H1 (cell line): ENCODE data around the gene FOXP4.

Source experiments
- CHD2 ChIP-seq: IDR thresholded peaks from 2 replicates; pipeline ENCODE4 v1.6.1; 2012; ENCODE audit warnings: low read length, improper control_type of control experiment
- CTCF ChIP-seq, 3 experiments: IDR thresholded peaks; 1 replicate in 2 of 3; 2 replicates in 1 of 3; pipeline versions ENCODE4 v1.5.1 to v1.6.1; 2011; ENCODE audit warnings: low read length in 3 of 3, mild to moderate bottlenecking in 3 of 3, inconsistent platforms in 2 of 3, low read depth in 1 of 3, moderate library complexity in 1 of 3; ENCODE audit not compliant: insufficient read depth in 1 of 3; ENCODE audit errors: control extremely low read depth in 1 of 3
- EP300 ChIP-seq, 2 experiments: IDR thresholded peaks; 1 replicate in 1 of 2; 2 replicates in 1 of 2; pipeline ENCODE4 v1.6.1; 2011 to 2012; ENCODE audit warnings: low read depth in 2 of 2, low read length in 2 of 2, mild to moderate bottlenecking in 2 of 2, borderline replicate concordance in 1 of 2, inconsistent platforms in 1 of 2, moderate library complexity in 1 of 2
- EZH2 ChIP-seq: fragments of 200-600 bp; sonication (generic); IDR thresholded peaks from 2 replicates; pipeline ENCODE4 v1.7.1; 2012; ENCODE audit warnings: low read depth, mild to moderate bottlenecking, moderate library complexity, low read length, inconsistent platforms; ENCODE audit not compliant: severe bottlenecking
- GABPA ChIP-seq: IDR thresholded peaks from 2 replicates; pipeline ENCODE4 v1.6.1; 2011; ENCODE audit warnings: mild to moderate bottlenecking, low read length, moderate library complexity, borderline replicate concordance; ENCODE audit not compliant: insufficient read depth
- JUND ChIP-seq: IDR thresholded peaks from 2 replicates; pipeline ENCODE4 v1.6.1; 2011; ENCODE audit warnings: mild to moderate bottlenecking, improper control_type of control experiment, low read length
- MAX ChIP-seq: IDR thresholded peaks from 2 replicates; pipeline ENCODE4 v1.6.1; 2012; ENCODE audit warnings: inconsistent platforms
- PHF8 ChIP-seq: fragments of 200-600 bp; sonication (generic); conservative IDR thresholded peaks from 2 replicates; pipeline ENCODE4 v1.7.1; 2012; ENCODE audit warnings: low read depth, mild to moderate bottlenecking, inconsistent platforms, low read length, moderate library complexity
- POLR2A ChIP-seq, 2 experiments: IDR thresholded peaks; 1 replicate in 1 of 2; 2 replicates in 1 of 2; pipeline ENCODE4 v1.6.1; 2011; ENCODE audit warnings: low read depth in 2 of 2, low read length in 2 of 2, mild to moderate bottlenecking in 2 of 2; ENCODE audit errors: control extremely low read depth in 1 of 2
- POLR2AphosphoS5 ChIP-seq: IDR thresholded peaks from 2 replicates; pipeline ENCODE4 v1.6.1; 2011; ENCODE audit warnings: low read depth, low read length
- RFX5 ChIP-seq: IDR thresholded peaks from 2 replicates; pipeline ENCODE4 v1.6.1; 2011; ENCODE audit warnings: low read depth, low read length, improper control_type of control experiment, borderline replicate concordance
- TBP ChIP-seq: IDR thresholded peaks from 2 replicates; pipeline ENCODE4 v1.6.1; 2011; ENCODE audit warnings: low read depth, low read length, improper control_type of control experiment
- USF2 ChIP-seq: IDR thresholded peaks from 2 replicates; pipeline ENCODE4 v1.6.1; 2011; ENCODE audit warnings: low read length, improper control_type of control experiment
- YY1 ChIP-seq: IDR thresholded peaks from 2 replicates; pipeline ENCODE4 v1.6.1; 2011; ENCODE audit warnings: low read depth, mild to moderate bottlenecking, low read length

GRCh38 chr6:41528409-41528963 is 17.7 kb upstream of the FOXP4 start:
- TF ChIP-seq EP300 (IDR thresholded peaks at IDR 0.05; ENCODE audit: borderline replicate concordance in 1 of 2, low read depth in 2 of 2, low read length in 2 of 2): no peak
- no peak for TF ChIP-seq POLR2A (IDR thresholded peaks at IDR 0.05; ENCODE audit: control extremely low read depth in 1 of 2, low read depth in 2 of 2, low read length in 2 of 2)
- TF ChIP-seq CTCF (IDR thresholded peaks at IDR 0.05; ENCODE audit: control extremely low read depth in 1 of 3, insufficient read depth in 1 of 3, low read depth in 1 of 3, low read length in 3 of 3): no peak
- no peak for TF ChIP-seq GABPA
- no peak for TF ChIP-seq CHD2
- no peak for TF ChIP-seq PHF8
- TF ChIP-seq MAX: no peak
- no peak for TF ChIP-seq TBP
- no peak for TF ChIP-seq EZH2
- no peak for TF ChIP-seq POLR2AphosphoS5
- no peak for TF ChIP-seq RFX5
- TF ChIP-seq USF2: no peak
- TF ChIP-seq JUND: no peak
- TF ChIP-seq YY1: no peak
